ENCODE measurements around the gene ETV6. TPM values are rescaled to one million over a fixed set of nuclear protein-coding genes. Genes with fewer than 3 reads are reported as not detected.
"Not testable (repeated sequence)": the region's sequence is repeated elsewhere in the genome, so short reads cannot be mapped to it uniquely, and the experiment has no call there.

ETV6 gene
- total RNA-seq, 2 donors from 2014 or later, result 102 to 110 TPM

- Mint-ChIP-seq H3K4me3 (no peak overlapping the region), H3K27me3 (ENCODE audit: low read depth) (no peaks in the 10 kb centered on the region), H3K9me3 (no peaks in the 10 kb centered on the region), H3K27ac (no peak overlapping the region), H3K36me3 (ENCODE audit: insufficient read depth in 2 of 2) (peaks cover under 1% of the 10 kb centered on the region in 2 donors), H3K4me1 (ENCODE audit: low read depth) (no peaks in the 10 kb centered on the region)
- ATAC-seq (replicated peaks in 1 of 2), result no peak
- DNase-seq, result no peak
Observed at GRCh38 chr12:11630046-11630706, 19.3 kb upstream of the ETV6 start.

- H3K27ac Mint-ChIP-seq, result no peak overlapping the region
- no peak for ATAC-seq (replicated peaks in 1 of 2)
- DNase-seq, result no peak
- H3K36me3 Mint-ChIP-seq (ENCODE audit: insufficient read depth in 2 of 2), result peaks cover 2 to 3% of the 10 kb centered on the region in 2 donors
- no peaks in the 10 kb centered on the region for H3K27me3 Mint-ChIP-seq (ENCODE audit: low read depth)
- H3K9me3 Mint-ChIP-seq, result peaks cover under 1 to 2% of the 10 kb centered on the region in 2 donors
- no peaks in the 10 kb centered on the region for H3K4me1 Mint-ChIP-seq (ENCODE audit: low read depth)
- H3K4me3 Mint-ChIP-seq, result no peak overlapping the region
Observed at GRCh38 chr12:11631288-11631687, 18.2 kb upstream of the ETV6 start.

GRCh38 chr12:11631881-11632280 is 17.6 kb upstream of the ETV6 start:
- not testable (repeated sequence) for DNase-seq; H3K27me3 Mint-ChIP-seq (ENCODE audit: low read depth)

DNA sequence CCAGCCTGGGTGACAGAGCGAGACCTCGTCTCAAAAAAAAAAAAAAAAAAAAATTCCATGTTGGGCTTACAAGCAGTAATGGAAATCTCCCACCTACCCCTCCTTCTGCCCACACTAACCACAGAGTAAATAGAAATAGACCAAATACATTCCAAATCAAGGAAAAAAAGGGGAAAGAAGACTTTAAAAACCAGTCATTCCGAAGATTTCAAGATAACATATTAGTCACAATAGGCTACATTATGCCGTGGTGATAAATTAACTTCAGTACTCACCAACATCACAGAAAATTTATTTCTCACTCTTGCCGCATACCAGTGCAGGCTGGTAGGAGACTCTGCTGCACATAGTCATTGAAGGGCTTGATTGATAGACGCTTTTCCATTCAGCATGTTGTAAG is 15.5 kb upstream of the ETV6 start:
- Mint-ChIP-seq H3K36me3 (ENCODE audit: insufficient read depth in 2 of 2) (peaks cover 2 to 5% of the 10 kb centered on the region in 2 donors), H3K4me3 (no peak overlapping the region), H3K9me3 (peaks cover 2% of the 10 kb centered on the region in 2 donors), H3K27me3 (ENCODE audit: low read depth) (no peaks in the 10 kb centered on the region), H3K27ac (no peak overlapping the region), H3K4me1 (ENCODE audit: low read depth) (no peaks in the 10 kb centered on the region)
- no peak for DNase-seq
- ATAC-seq (replicated peaks in 1 of 2), result no peak

More at GRCh38 chr12:11631881-11632280, 17.6 kb upstream of the ETV6 start:
- not testable (repeated sequence) for ATAC-seq (replicated peaks in 1 of 2); H3K4me3 Mint-ChIP-seq; H3K9me3 Mint-ChIP-seq; H3K36me3 Mint-ChIP-seq (ENCODE audit: insufficient read depth in 2 of 2); H3K27ac Mint-ChIP-seq; H3K4me1 Mint-ChIP-seq (ENCODE audit: low read depth)

DNA sequence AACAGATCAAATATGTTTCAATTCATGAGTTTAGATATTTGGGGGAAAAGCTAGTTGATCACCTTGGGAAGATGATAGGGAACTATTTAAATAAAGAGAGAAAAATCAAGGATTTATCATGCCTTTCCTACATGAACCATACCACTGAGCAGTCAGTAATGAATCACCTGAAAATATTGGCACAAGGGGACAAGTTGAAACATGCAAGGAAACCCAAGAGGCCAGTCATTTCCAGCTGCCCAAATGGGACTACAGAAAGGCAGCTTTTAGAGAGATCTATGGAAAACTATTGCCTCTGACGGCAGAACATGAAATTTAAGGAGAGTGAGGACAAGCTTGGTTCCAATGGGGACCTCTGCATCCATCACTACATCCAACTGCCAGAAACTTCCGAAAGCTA is 14.1 kb upstream of the ETV6 start:
- Mint-ChIP-seq H3K4me1 (ENCODE audit: low read depth) (peaks cover 6% of the 10 kb centered on the region), H3K9me3 (peaks cover 2 to 3% of the 10 kb centered on the region in 2 donors), H3K27ac (no peak overlapping the region), H3K4me3 (no peak overlapping the region), H3K36me3 (ENCODE audit: insufficient read depth in 2 of 2) (peaks cover 2 to 7% of the 10 kb centered on the region in 2 donors), H3K27me3 (ENCODE audit: low read depth) (no peaks in the 10 kb centered on the region)
- DNase-seq, result no peak
- no peak for ATAC-seq (replicated peaks in 1 of 2)

GRCh38 chr12:11638315-11638916 is 11.1 kb upstream of the ETV6 start:
- no peaks in the 10 kb centered on the region for H3K27me3 Mint-ChIP-seq (ENCODE audit: low read depth)
- H3K36me3 Mint-ChIP-seq (ENCODE audit: insufficient read depth in 2 of 2), result peaks cover 2 to 7% of the 10 kb centered on the region in 2 donors
- H3K4me3 Mint-ChIP-seq, result no peak overlapping the region
- H3K4me1 Mint-ChIP-seq (ENCODE audit: low read depth), result peaks cover 6% of the 10 kb centered on the region
- peaks cover 2 to 3% of the 10 kb centered on the region in 2 donors for H3K9me3 Mint-ChIP-seq
- ATAC-seq (replicated peaks in 1 of 2) (no peak), DNase-seq (no peak)
- no peak overlapping the region for H3K27ac Mint-ChIP-seq

- no peak overlapping the region for H3K27ac Mint-ChIP-seq
- H3K36me3 Mint-ChIP-seq (ENCODE audit: insufficient read depth in 2 of 2), result peaks cover 2 to 7% of the 10 kb centered on the region in 2 donors
- H3K4me1 Mint-ChIP-seq (ENCODE audit: low read depth), result peaks cover 6% of the 10 kb centered on the region
- ATAC-seq (replicated peaks in 1 of 2) (no peak), DNase-seq (no peak)
- peaks cover 2 to 3% of the 10 kb centered on the region in 2 donors for H3K9me3 Mint-ChIP-seq
- H3K4me3 Mint-ChIP-seq, result no peak overlapping the region
- no peaks in the 10 kb centered on the region for H3K27me3 Mint-ChIP-seq (ENCODE audit: low read depth)
Observed at GRCh38 chr12:11639454-11639853, 10.0 kb upstream of the ETV6 start.

DNA sequence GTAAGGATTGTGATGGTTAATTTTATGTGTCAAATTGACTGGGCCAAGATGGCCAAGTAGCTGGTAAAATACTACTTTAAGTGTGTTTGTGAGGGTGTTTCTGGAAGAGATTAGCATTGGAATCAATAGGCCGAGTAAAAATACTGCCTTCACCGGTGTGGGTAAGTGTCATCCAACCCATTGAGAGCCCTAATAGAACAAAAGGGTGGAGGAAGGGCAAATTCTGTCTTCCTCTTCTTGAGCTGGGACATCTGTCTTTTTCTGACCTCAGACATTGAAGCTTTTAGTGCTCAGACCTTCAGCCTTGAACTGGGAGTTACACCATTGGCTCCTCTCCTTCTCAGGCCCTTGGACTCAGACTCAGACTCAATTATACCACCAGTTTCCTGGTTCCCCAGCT is 8.0 kb upstream of the ETV6 start:
- peaks cover 0 to 1% of the 10 kb centered on the region in 2 donors for H3K9me3 Mint-ChIP-seq
- DNase-seq (no peak), ATAC-seq (replicated peaks in 1 of 2) (no peak)

GRCh38 chr12:11642785-11643184 is 6.7 kb upstream of the ETV6 start:
- H3K36me3 Mint-ChIP-seq (ENCODE audit: insufficient read depth in 2 of 2), result peaks cover 5 to 6% of the 10 kb centered on the region in 2 donors
- peaks cover 14% of the 10 kb centered on the region for H3K4me1 Mint-ChIP-seq (ENCODE audit: low read depth)
- no peak overlapping the region for H3K4me3 Mint-ChIP-seq
- no peaks in the 10 kb centered on the region for H3K27me3 Mint-ChIP-seq (ENCODE audit: low read depth)
- ATAC-seq (replicated peaks in 1 of 2) (no peak), DNase-seq (no peak)
- H3K27ac Mint-ChIP-seq, result no peak overlapping the region
- H3K9me3 Mint-ChIP-seq, result peaks cover 0 to 1% of the 10 kb centered on the region in 2 donors

More for the DNA sequence above, 8.0 kb upstream of the ETV6 start:
- peaks cover 6% of the 10 kb centered on the region for H3K4me1 Mint-ChIP-seq (ENCODE audit: low read depth)
- no peaks in the 10 kb centered on the region for H3K27me3 Mint-ChIP-seq (ENCODE audit: low read depth)
- H3K36me3 Mint-ChIP-seq (ENCODE audit: insufficient read depth in 2 of 2), result peaks cover 5 to 6% of the 10 kb centered on the region in 2 donors
- H3K27ac Mint-ChIP-seq, result no peak overlapping the region
- no peak overlapping the region for H3K4me3 Mint-ChIP-seq

DNA sequence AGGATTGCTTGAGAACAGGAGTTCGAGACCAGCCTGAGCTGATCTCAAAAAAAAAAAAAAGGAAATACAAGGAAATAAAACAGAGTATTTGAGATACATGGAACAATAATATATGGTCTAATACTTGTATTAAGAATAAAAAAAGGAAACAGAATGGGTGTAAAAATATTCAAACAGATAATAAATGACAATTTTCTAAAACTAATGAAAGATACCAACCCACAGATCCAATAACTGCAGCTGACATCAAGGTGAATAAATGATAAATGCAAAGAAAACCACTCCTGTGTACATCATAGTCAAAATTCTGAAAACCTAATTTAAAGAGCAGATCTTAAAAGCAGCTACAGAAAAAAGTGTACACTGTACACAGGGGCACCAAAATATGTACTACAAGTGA is 4.1 kb upstream of the ETV6 start:
- Mint-ChIP-seq H3K4me1 (ENCODE audit: low read depth) (peaks cover 12% of the 10 kb centered on the region), H3K27ac (no peak overlapping the region), H3K9me3 (no peaks in the 10 kb centered on the region), H3K27me3 (ENCODE audit: low read depth) (no peaks in the 10 kb centered on the region), H3K4me3 (no peak overlapping the region), H3K36me3 (ENCODE audit: insufficient read depth in 2 of 2) (peaks cover 9% of the 10 kb centered on the region in 2 donors)
- DNase-seq (no peak), ATAC-seq (replicated peaks in 1 of 2) (no peak)

GRCh38 chr12:11648514-11649412 is 711 bp upstream of the ETV6 start:
- H3K4me3 Mint-ChIP-seq, result peak overlapping the region; percentile 93 to 98

GRCh38 chr12:11650286-11651281 is 1.1 kb downstream of the ETV6 start:
- no peaks in the 10 kb centered on the region for H3K9me3 Mint-ChIP-seq
- DNase-seq (peak; percentile 12 to 22), ATAC-seq (replicated peaks in 1 of 2) (peak in 1 of 2 donors; percentile 14)
- H3K27ac Mint-ChIP-seq, result peak overlapping the region; percentile 100
- H3K4me1 Mint-ChIP-seq (ENCODE audit: low read depth), result peaks cover 48% of the 10 kb centered on the region
- H3K4me3 Mint-ChIP-seq, result peak overlapping the region; percentile 93 to 98
- no peaks in the 10 kb centered on the region for H3K27me3 Mint-ChIP-seq (ENCODE audit: low read depth)
- peaks cover 15 to 16% of the 10 kb centered on the region in 2 donors for H3K36me3 Mint-ChIP-seq (ENCODE audit: insufficient read depth in 2 of 2)

More at GRCh38 chr12:11648514-11649412, 711 bp upstream of the ETV6 start:
- Mint-ChIP-seq H3K9me3 (no peaks in the 10 kb centered on the region), H3K27ac (peak overlapping the region; percentile 99), H3K27me3 (ENCODE audit: low read depth) (no peaks in the 10 kb centered on the region), H3K36me3 (ENCODE audit: insufficient read depth in 2 of 2) (peaks cover 18 to 20% of the 10 kb centered on the region in 2 donors), H3K4me1 (ENCODE audit: low read depth) (peaks cover 30% of the 10 kb centered on the region)
- ATAC-seq (replicated peaks in 1 of 2) (peak; percentile 45 to 56), DNase-seq (peak; percentile 65 to 66)

Data from activated T-cell treated with anti-CD3 and anti-CD28 coated beads, Interleukin-2, amount 50 U/mL, for 72 hours (primary cell).